ENCODE data around the gene SRP68.
"Not testable (repeated sequence)": the region's sequence is repeated elsewhere in the genome, so short reads cannot be mapped to it uniquely, and the experiment has no call there.

SRP68 gene

GRCh38 chr17:76048025-76048605 lies 24.2 kb downstream of the SRP68 start:
- no peak for DNase-seq (ENCODE audit: extremely low read depth in 1 of 2, low read depth in 1 of 2)

DNA sequence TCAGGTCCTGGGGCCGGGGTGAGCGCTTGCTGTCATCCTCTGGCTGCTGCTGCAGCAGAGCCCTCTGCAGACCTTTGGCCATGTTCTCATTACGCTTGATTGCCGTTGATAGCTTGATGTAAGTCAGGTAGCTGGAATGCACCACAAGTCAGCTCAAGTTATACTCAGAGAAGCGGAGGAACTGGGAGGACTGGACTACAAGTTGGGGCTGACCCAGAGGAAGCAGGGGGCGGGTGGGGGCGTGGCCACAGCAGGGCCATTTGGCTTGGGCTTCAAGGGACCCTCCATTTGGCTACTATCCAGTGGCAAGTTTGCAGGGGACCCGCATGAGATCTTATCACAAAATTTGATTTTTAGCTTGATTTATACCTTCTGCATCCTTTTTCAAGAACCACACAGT lies 26.3 kb downstream of the SRP68 start:
- DNase-seq (ENCODE audit: extremely low read depth in 1 of 2, low read depth in 1 of 2) = no peak

DNA sequence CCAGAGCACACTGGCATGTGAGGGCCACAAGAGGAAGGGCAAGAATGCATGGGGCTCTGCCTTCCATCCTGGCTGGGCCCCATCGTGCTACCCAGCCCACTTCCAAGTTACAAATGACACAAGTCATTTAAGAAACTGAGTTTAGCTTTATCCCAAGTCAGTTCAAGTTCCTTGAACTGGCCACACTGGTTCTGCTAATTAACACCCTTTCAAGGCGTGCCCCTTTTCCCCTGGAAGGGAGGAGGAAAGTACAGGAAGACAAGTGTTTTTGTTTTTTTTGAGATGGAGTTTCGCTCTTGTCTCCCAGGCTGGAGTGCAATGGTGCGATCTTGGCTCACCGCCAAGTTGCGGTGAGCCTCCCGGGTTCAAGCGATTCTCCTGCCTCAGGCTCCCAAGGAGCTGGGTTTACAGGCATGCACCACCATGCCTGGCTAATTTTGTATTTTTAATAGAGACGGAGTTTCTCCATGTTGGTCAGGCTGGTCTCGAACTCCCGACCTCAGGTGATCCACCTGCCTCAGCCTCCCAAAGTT lies 27.8 kb downstream of the SRP68 start:
- DNase-seq (ENCODE audit: extremely low read depth in 1 of 2, low read depth in 1 of 2) = not testable (repeated sequence)

DNA sequence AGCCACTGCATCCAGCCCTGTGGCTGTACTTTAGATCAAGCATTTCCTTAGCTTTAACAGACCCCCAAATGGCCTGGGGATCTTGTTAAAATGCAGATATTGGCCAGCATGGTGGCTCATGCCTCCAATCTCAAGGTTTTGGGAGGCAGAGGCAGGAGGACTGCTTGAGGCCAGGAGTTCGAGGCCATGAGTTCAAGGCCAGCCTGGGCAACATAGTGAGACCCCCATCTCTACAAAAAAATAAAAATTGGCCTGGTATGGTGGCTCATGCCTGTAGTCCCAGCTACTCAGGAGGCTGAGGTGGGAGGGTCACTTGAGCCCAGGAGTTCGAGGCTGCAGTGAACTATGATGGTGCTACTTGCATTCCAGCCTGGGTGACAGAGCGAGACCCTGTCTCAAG lies 29.4 kb downstream of the SRP68 start:
- DNase-seq (ENCODE audit: extremely low read depth in 1 of 2, low read depth in 1 of 2) = not testable (repeated sequence)

DNA sequence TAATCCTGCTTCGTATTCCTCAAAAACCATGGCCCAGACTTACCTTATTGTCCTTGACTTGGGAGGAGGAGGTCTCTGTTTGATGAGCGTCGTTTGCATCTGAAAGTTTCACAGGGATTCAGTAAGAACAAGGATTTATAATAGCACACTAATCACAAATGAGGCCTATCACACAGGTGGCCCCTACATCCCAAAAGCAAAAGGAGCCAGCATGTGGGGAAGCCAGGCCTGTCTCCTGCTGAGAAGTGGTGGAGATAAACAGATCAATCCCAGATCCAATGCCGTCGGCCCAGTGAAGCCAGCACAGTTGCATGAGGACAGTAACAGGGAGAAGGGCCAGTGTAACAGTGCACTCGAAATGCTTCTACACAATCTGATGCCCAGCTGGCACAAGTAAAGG lies 31.9 kb downstream of the SRP68 start:
- no peak for DNase-seq (ENCODE audit: extremely low read depth in 1 of 2, low read depth in 1 of 2)

GRCh38 chr17:76039121-76039520 lies 33.2 kb downstream of the SRP68 start:
- DNase-seq (ENCODE audit: extremely low read depth in 1 of 2, low read depth in 1 of 2) = no peak

GRCh38 chr17:76038050-76038449 lies 34.3 kb downstream of the SRP68 start:
- no peak for DNase-seq (ENCODE audit: extremely low read depth in 1 of 2, low read depth in 1 of 2)

GRCh38 chr17:76036497-76037261 lies 35.6 kb downstream of the SRP68 start:
- no peak for DNase-seq (ENCODE audit: extremely low read depth in 1 of 2, low read depth in 1 of 2)

DNA sequence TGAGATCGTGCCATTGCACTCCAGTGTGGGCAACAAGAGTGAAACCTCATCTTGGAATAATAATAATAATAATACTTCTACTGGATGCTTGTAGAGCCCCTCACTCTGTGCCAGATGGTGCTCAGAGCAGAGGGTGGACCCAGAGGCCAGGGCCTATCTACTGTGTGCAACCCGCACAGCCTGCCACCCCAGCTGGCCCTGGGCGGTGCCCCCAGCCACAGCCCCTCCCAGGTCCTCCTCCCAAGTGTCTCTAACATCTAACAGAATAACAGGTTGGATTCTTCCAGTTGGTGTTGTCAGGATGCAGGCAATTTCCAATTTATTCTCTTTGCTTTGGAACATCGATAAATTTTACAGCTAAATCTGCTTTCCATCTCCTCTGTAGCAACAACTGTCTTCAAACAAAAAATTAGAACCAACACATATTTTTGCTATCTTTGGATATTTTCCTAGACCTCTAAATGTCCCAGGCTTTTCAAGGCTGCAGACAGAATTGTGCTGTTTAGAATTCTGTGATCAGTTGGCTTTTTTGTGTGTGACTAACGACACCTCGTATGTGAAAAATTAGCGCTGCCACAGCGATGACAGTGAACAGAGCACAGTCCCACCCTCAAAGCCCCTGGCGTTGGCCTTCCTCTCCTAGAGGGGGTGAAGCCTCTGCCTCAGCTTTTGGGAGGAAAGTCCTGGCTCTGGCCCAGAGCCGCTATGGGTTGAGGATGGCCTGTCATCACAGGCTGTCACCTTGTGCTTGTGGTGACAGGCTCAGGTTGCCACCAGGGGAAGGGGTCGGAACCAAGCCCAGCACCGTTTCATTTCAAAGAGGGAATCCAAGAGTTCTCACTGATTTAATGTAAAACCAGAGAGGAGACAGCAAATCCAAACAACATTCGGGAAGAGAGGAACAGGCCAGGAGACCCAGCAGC lies 37.6 kb downstream of the SRP68 start:
- DNase-seq (ENCODE audit: extremely low read depth in 1 of 2, low read depth in 1 of 2) = no peak

DNA sequence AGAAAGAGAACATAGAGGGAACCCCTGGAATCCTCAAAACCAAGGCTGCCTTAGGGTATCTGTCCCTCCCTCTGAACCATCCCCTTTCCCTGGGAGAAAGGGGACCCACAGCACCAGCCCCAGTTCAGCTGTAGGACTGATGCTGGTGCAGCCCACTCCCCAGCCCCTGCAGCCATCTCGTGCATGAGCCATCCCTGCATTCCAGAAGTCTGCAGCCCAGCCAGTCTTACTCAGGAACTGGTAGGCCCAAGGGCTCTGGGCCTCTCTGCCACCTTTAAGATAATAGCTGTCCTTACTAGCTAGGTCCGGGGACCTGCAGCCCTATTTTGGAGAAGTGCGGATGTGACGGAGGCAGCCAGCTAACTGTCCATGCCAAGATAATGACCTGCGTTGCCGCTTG lies 39.2 kb downstream of the SRP68 start:
- no peak for DNase-seq (ENCODE audit: extremely low read depth in 1 of 2, low read depth in 1 of 2)

DNA sequence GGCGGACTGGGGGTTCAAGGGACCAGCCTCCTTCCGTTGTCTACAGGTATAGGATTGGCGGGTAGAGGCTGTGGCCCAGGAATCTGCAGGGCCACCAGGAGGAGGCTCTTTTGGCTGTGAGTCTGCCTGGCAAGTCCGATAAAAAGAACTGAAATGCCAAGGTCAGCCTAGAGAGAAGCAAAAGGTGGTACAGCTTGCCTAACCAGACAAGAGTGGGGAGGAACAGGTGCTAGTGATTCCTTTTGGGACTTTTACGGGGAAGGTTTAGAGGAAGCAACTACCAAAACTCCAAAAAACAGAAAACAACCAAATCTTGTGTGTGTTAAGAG lies 39.6 kb downstream of the SRP68 start:
- DNase-seq (ENCODE audit: extremely low read depth in 1 of 2, low read depth in 1 of 2) = no peak

DNA sequence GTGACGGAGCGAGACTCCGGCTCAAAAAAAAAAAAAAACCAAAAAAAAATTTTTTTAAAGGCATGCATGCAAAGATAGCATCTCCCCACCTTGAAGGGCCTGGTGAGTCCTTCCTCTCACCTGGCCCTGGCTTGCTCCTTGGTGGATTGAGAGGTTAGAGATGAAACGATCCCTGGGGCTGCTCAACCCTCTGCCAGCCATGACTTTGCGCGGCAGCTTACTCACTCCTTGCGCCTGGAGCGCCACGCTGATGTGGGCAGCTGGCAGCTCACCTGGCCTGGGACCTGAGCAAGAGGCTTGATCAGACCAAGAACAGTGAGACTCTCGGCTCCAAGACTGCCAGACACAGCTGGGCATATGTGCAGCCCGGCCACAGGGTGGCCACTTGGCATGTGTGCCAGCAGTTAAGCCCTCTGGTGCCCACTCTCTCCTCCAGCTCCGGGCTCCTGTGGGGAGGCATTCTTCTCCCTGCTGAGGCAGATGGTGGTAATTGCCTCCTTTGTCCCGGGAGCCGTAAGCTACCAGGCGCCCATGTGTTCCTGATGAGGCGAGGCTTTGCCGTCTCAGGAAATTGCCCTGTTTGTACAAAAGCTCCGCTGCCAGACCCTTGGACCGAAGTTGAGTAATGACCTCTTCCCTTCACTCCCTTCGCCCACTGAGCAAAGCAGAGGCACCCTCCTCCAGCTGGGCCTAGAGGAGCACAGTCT lies 40.1 kb downstream of the SRP68 start:
- DNase-seq (ENCODE audit: extremely low read depth in 1 of 2, low read depth in 1 of 2) = no peak

DNA sequence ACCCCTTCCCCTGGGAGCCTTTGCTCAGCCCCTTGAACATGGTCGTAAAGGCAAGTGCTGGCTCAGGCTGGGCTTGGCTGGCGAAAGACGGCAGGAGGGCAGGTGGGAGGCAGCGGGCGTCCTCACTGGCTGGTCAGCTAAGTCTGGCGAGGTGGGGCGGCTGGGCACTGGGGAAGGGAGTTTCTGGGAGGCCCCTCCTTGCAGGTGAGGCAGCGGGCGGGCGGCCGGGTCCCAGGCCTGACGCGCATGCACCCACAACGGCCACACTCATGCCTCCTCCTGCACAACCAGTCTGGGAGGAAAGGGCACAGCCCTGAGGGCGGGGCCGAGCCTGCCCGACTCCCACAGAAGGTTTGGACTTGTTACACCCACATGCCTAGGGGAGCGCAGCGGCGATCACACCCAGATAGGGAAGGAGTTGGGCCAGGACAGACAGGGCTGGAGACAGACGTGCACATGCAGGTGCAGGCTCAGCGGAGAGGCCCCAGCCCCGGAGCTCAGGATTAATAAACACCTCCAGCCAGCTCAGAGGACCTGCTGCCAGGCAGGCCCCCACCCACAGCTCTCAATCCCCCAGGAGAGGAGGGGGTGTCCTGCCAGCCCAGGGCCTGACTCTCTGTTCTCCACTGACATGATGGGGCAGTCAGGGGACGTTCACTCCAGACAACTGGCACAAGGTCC lies 45.0 kb downstream of the SRP68 start, which contains the start of gene EVPL:
Gene EVPL, minus strand, starts transcription at position 148 of the 681 bp plus-strand sequence. Its CDS starts 108 bp downstream, at position 40.
- DNase-seq (ENCODE audit: extremely low read depth in 1 of 2, low read depth in 1 of 2) = no peak

DNA sequence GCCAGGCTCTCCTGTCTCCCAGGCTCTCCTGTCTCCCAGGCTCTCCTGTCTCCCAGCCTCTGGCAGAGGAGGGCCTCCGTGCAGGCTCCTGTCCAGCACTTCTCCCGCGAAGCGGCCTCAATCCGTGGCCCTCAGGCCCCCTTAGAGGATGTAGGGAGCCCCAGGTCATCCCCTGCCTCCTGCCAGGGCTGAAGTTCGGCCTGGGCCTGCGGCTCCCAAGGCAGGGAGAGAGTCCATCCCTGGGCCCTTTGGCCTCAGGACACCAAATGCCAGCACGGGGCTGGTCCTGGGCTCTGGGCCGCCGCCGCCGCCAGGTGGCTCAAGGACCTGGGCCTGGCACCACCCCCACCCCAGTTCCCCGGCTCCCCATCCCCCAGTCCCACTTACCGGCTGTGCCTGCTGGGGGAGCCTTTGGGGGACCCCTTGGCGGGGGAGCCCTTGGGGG lies 45.6 kb downstream of the SRP68 start:
- no peak for DNase-seq (ENCODE audit: extremely low read depth in 1 of 2, low read depth in 1 of 2)

- no peak for DNase-seq (ENCODE audit: extremely low read depth in 1 of 2, low read depth in 1 of 2)
These were observed 47.0 kb downstream of the SRP68 start for GRCh38 chr17:76025294-76025693.

DNA sequence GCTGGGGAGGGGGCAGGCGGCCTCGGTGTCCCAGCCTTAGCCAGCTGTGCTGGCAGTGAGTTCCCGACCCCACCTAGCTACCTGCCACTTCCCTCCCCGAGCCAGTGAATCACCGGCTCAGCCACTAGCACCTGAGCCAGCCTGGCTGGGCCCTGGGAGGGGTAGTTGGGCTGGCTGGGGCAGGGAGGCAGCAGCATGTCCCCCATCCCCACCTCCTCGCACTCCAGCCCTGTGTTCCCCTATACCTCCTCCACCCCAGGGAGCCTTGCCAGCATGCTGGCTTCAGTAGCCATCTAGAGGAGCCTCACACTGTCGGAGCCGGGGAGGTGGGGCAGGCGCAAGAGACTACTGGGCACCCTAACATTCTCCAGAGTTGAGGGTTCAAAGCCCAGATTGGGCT lies 48.0 kb downstream of the SRP68 start:
- DNase-seq (ENCODE audit: extremely low read depth in 1 of 2, low read depth in 1 of 2) = no peak

DNA sequence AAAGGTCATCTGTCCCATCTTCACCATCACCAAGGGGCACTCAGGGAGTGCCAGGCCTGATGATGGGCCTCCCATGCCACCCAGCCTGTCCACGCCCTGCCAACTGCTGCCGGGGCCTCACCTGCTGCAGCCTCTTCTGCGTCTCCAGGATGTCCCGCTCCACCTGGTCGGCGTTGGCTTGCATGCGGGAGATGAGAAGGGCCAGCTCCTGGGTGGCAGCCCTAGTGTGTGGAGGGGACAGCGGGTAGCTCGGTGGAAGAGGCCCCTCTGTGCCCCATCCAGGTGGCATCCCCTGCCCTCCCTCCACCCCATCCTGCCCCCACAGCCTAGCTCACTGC lies 48.4 kb downstream of the SRP68 start:
- no peak for DNase-seq (ENCODE audit: extremely low read depth in 1 of 2, low read depth in 1 of 2)

DNA sequence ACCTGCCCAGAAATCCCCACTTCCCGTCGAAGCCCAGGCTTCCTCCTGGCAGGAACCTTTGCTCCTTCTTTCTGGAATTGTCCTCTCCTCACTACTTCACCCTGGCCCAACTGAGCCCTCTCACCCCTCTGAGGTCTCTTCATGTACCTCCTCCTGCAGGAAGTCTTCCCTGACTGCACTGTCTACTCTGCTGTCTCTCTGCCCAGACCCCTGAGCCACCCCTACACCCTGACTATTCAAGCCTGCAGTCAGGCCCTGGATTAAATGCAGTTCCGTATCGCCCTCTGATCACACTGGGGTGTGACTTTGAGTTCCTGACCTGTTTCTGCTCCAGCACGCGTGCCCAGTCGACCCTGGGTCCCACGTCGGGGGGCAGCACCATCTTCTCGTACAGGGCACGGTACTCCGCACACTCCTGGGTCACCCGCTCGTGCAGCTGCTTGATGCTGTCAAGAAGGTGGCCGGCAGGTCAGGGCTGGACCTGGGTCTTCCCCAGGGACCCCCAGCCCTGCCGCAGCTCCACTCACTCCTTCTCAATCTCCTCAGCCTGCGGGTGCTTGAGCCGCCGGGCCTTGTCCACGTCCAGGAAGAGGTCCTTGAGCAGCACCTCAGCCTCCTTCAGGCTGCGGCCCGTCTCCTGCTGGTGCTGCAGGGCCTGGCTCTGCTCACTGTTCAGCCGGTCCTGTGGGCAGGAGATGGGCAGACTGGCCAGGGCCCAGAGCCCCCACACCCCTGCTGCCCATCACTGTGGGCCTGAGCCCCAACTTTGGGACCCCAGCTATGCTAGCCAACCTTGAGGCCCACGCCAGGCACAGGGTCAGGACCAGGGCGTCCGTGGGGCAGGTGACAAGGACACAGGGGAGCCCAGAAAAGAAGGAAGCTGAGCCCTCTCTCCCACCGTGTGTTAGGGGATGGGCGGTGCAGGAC lies 49.1 kb downstream of the SRP68 start:
- DNase-seq (ENCODE audit: extremely low read depth in 1 of 2, low read depth in 1 of 2) = no peak

GRCh38 chr17:76022285-76022684 lies 50.0 kb downstream of the SRP68 start:
- no peak for DNase-seq (ENCODE audit: extremely low read depth in 1 of 2, low read depth in 1 of 2)
